Amniotic epithelial cell (primary cell): ENCODE measurements around the gene FLII.

Experiments used
- DNase-seq: peaks from one replicate; pipeline ENCODE4 v3.0.0-alpha.2; 2010; ENCODE audit warnings: low read depth

The FLII gene

GRCh38 chr17:18260332-18261145, 2.0 kb upstream of the FLII start, which contains the start of gene MIEF2:
TSS of gene MIEF2 (plus strand) at chr17:18260662. CDS start at chr17:18262721, 2,059 bp downstream.
- peak; percentile 92 for DNase-seq

- DNase-seq, result no peak
These were observed 1.2 kb upstream of the FLII start for GRCh38 chr17:18259621-18260331.

GRCh38 chr17:18257982-18258355, 569 bp downstream of the FLII start:
- DNase-seq, result peak; percentile 60

GRCh38 chr17:18257268-18257981, 1.1 kb downstream of the FLII start:
- DNase-seq, result peak; percentile 15

- DNase-seq, result no peak
These were observed 1.8 kb downstream of the FLII start for GRCh38 chr17:18256776-18257175.

GRCh38 chr17:18256351-18256750, 2.2 kb downstream of the FLII start:
- DNase-seq, result no peak

- no peak for DNase-seq
These were observed 3.5 kb downstream of the FLII start for GRCh38 chr17:18254888-18255649.

GRCh38 chr17:18253947-18254821, 4.4 kb downstream of the FLII start:
- no peak for DNase-seq

- DNase-seq, result no peak
These were observed 5.2 kb downstream of the FLII start for GRCh38 chr17:18253187-18253884.

GRCh38 chr17:18252160-18252559, 6.4 kb downstream of the FLII start:
- DNase-seq, result no peak

- DNase-seq, result no peak
These were observed 7.3 kb downstream of the FLII start for GRCh38 chr17:18251204-18251603.

GRCh38 chr17:18250708-18251107, 7.8 kb downstream of the FLII start:
- DNase-seq, result no peak

- no peak for DNase-seq
These were observed 8.3 kb downstream of the FLII start for GRCh38 chr17:18250259-18250658.

GRCh38 chr17:18248811-18249210, 9.7 kb downstream of the FLII start:
- no peak for DNase-seq

GRCh38 chr17:18248300-18248731, 10.2 kb downstream of the FLII start:
- DNase-seq, result peak; percentile 66

GRCh38 chr17:18247613-18248001, 10.9 kb downstream of the FLII start:
- DNase-seq, result no peak

- peak; percentile 63 for DNase-seq
These were observed 11.5 kb downstream of the FLII start for GRCh38 chr17:18246880-18247612.

- DNase-seq, result no peak
These were observed 12.3 kb downstream of the FLII start for GRCh38 chr17:18246109-18246725.
